ENCODE measurements around the gene THAP5.

The THAP5 gene

GRCh38 chr7:108569381-108570145, at the start of gene THAP5, which contains the start of gene DNAJB9:
Gene THAP5 (minus strand): TSS chr7:108569706. CDS start chr7:108569569, 137 bp downstream.
Gene DNAJB9 (plus strand): TSS chr7:108569874. CDS start chr7:108571727, 1,853 bp downstream.
- Histone ChIP-seq H3K27ac (peak within 1 kb of the TSS; percentile 95), H3K27me3 (ENCODE audit: insufficient read depth, low read depth, severe bottlenecking) (no peaks in the 10 kb centered on the region), H3K4me3 (ENCODE audit: low read depth, low read length) (peak within 1 kb of the TSS; percentile 85), H3K9me3 (ENCODE audit: severe bottlenecking) (no peaks in the 10 kb centered on the region), H3K36me3 (peaks cover 26% of the 10 kb centered on the region)
- DNase-seq: peak; percentile 99
- TF ChIP-seq CTCF (IDR thresholded peaks at IDR 0.05; ENCODE audit: low read depth, low read length): no peak

- H3K27me3 ChIP-seq (ENCODE audit: insufficient read depth, low read depth, severe bottlenecking): no peaks in the 10 kb centered on the region
- no peaks in the 10 kb centered on the region for H3K9me3 ChIP-seq (ENCODE audit: severe bottlenecking)
- H3K27ac ChIP-seq: no peak overlapping the region
- H3K36me3 ChIP-seq: no peaks in the 10 kb centered on the region
- DNase-seq: no peak
- H3K4me3 ChIP-seq (ENCODE audit: low read depth, low read length): no peak overlapping the region
- no peak for TF ChIP-seq CTCF (IDR thresholded peaks at IDR 0.05; ENCODE audit: low read depth, low read length)
These were observed 48.5 kb upstream of the THAP5 start for GRCh38 chr7:108618056-108618455.

- Histone ChIP-seq H3K4me3 (ENCODE audit: low read depth, low read length) (no peak overlapping the region), H3K27ac (no peak overlapping the region)
These were observed 45.4 kb upstream of the THAP5 start for GRCh38 chr7:108614896-108615295.

GRCh38 chr7:108613949-108614381, 44.5 kb upstream of the THAP5 start:
- no peaks in the 10 kb centered on the region for H3K36me3 ChIP-seq
- H3K4me3 ChIP-seq (ENCODE audit: low read depth, low read length): no peak overlapping the region
- no peaks in the 10 kb centered on the region for H3K9me3 ChIP-seq (ENCODE audit: severe bottlenecking)
- DNase-seq: no peak
- no peak overlapping the region for H3K27ac ChIP-seq
- no peak for TF ChIP-seq CTCF (IDR thresholded peaks at IDR 0.05; ENCODE audit: low read depth, low read length)
- no peaks in the 10 kb centered on the region for H3K27me3 ChIP-seq (ENCODE audit: insufficient read depth, low read depth, severe bottlenecking)

More at GRCh38 chr7:108614896-108615295, 45.4 kb upstream of the THAP5 start:
- no peak for TF ChIP-seq CTCF (IDR thresholded peaks at IDR 0.05; ENCODE audit: low read depth, low read length)
- no peaks in the 10 kb centered on the region for H3K9me3 ChIP-seq (ENCODE audit: severe bottlenecking)
- H3K36me3 ChIP-seq: no peaks in the 10 kb centered on the region
- DNase-seq: no peak
- no peaks in the 10 kb centered on the region for H3K27me3 ChIP-seq (ENCODE audit: insufficient read depth, low read depth, severe bottlenecking)

GRCh38 chr7:108613147-108613948, 43.8 kb upstream of the THAP5 start:
- no peak overlapping the region for H3K27ac ChIP-seq
- H3K36me3 ChIP-seq: no peaks in the 10 kb centered on the region
- H3K27me3 ChIP-seq (ENCODE audit: insufficient read depth, low read depth, severe bottlenecking): no peaks in the 10 kb centered on the region
- H3K9me3 ChIP-seq (ENCODE audit: severe bottlenecking): no peaks in the 10 kb centered on the region
- no peak for DNase-seq
- H3K4me3 ChIP-seq (ENCODE audit: low read depth, low read length): no peak overlapping the region
- no peak for TF ChIP-seq CTCF (IDR thresholded peaks at IDR 0.05; ENCODE audit: low read depth, low read length)

Data from WERI-Rb-1 (cell line).